ENCODE results near the gene NLGN1.
"Not testable (repeated sequence)": the region's sequence is repeated elsewhere in the genome, so short reads cannot be mapped to it uniquely, and the experiment has no call there.

Gene NLGN1

GRCh38 chr3:174219738-174220137 is 822.2 kb downstream of the NLGN1 start:
- Histone ChIP-seq H3K4me3 (replicated peaks; ENCODE audit: low read depth, low read length) (no peak overlapping the region), H3K36me3 (ENCODE audit: control insufficient read depth, insufficient read depth, low read length) (no peaks in the 10 kb centered on the region), H3K27me3 (replicated peaks; ENCODE audit: control insufficient read depth, insufficient read depth, low read length) (no peaks in the 10 kb centered on the region)
- DNase-seq (ENCODE audit: extremely low read depth, insufficient read length) = no peak
- TF ChIP-seq, protein P1, sequence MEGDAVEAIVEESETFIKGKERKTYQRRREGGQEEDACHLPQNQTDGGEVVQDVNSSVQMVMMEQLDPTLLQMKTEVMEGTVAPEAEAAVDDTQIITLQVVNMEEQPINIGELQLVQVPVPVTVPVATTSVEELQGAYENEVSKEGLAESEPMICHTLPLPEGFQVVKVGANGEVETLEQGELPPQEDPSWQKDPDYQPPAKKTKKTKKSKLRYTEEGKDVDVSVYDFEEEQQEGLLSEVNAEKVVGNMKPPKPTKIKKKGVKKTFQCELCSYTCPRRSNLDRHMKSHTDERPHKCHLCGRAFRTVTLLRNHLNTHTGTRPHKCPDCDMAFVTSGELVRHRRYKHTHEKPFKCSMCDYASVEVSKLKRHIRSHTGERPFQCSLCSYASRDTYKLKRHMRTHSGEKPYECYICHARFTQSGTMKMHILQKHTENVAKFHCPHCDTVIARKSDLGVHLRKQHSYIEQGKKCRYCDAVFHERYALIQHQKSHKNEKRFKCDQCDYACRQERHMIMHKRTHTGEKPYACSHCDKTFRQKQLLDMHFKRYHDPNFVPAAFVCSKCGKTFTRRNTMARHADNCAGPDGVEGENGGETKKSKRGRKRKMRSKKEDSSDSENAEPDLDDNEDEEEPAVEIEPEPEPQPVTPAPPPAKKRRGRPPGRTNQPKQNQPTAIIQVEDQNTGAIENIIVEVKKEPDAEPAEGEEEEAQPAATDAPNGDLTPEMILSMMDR (IDR thresholded peaks at IDR 0.05; ENCODE audit: insufficient read depth, low read length, poor library complexity, severe bottlenecking) = no peak

DNA sequence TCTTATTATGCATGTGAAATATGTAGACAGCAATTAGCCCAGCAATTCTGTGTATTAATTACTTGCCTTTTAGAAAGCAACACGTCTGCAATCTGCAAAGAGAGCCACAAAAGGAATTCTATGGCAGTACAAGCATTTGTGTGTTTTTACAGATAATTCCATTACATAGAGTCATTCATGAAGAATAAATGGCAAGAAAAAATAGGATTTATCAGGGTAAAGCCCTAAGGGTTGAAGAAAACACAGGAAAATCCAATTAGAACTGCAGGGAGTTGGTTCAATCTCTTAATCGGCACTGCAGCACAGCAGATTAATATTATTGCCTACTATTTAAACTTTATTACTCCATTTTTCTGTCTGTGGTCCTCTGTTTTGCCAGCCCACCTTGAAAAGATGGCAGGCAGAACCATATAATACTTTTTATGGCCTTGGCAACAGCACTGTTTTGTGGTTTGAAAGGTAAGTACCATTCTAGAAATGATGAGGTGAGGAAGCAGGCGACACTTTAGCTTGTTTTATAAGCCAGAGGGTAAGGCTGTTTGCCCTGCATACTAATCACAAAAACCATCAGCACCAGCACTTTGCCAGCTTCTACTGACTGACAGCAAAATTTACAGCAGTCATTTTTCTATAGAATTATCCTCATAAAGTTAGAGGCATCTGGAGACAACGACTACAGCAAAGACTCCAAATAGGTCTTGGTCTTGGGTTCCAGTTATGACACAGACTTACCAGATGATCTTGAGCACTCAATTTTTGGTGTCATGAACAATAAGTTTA is 823.4 kb downstream of the NLGN1 start:
- H3K4me3 ChIP-seq (replicated peaks; ENCODE audit: low read depth, low read length) = no peak overlapping the region
- no peaks in the 10 kb centered on the region for H3K36me3 ChIP-seq (ENCODE audit: control insufficient read depth, insufficient read depth, low read length)
- no peak for DNase-seq (ENCODE audit: extremely low read depth, insufficient read length)
- no peaks in the 10 kb centered on the region for H3K27me3 ChIP-seq (replicated peaks; ENCODE audit: control insufficient read depth, insufficient read depth, low read length)
- TF ChIP-seq, protein P1 (IDR thresholded peaks at IDR 0.05; ENCODE audit: insufficient read depth, low read length, poor library complexity, severe bottlenecking) = no peak

DNA sequence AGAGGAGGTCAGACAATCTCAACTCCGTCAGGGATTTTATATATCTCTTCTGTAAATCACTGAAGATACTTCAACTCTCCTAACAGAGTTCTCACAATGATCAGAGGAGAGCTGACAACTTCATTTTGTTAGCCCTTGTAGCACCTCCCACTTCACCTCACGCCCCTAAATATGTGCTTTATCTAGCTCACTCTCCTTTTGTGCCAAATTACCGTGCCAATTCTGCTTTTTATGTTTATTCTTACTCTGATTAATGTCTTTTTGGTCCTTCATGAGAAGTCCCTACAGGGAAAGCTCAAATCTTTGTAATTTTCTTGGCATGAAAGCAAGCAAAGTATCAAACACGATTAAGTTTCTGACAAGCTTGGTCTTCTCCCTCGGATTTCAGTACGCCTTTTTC is 825.5 kb downstream of the NLGN1 start:
- DNase-seq (ENCODE audit: extremely low read depth, insufficient read length) = no peak
- Histone ChIP-seq H3K4me3 (replicated peaks; ENCODE audit: low read depth, low read length) (no peak overlapping the region), H3K36me3 (ENCODE audit: control insufficient read depth, insufficient read depth, low read length) (no peaks in the 10 kb centered on the region), H3K27me3 (replicated peaks; ENCODE audit: control insufficient read depth, insufficient read depth, low read length) (no peaks in the 10 kb centered on the region)
- TF ChIP-seq, protein P1 (IDR thresholded peaks at IDR 0.05; ENCODE audit: insufficient read depth, low read length, poor library complexity, severe bottlenecking) = no peak

DNA sequence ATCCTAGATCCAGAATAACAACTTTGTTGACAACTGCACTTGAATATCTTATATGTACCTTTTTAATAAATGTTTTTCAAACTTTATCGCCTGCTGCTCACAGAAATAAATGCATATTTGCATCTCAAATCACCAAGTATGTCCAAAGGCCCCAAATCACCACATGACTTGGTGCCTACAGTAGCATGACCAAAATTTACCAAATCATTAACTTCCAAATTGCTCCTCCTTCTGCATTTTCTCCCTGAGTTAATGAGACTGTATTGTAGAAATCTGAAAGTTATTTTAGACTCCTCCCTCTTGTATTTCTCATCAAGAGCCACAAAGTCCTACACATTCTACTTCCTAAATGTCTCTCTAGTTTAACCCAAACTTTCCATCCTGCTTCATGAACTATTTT is 826.1 kb downstream of the NLGN1 start:
- no peak for DNase-seq (ENCODE audit: extremely low read depth, insufficient read length)

DNA sequence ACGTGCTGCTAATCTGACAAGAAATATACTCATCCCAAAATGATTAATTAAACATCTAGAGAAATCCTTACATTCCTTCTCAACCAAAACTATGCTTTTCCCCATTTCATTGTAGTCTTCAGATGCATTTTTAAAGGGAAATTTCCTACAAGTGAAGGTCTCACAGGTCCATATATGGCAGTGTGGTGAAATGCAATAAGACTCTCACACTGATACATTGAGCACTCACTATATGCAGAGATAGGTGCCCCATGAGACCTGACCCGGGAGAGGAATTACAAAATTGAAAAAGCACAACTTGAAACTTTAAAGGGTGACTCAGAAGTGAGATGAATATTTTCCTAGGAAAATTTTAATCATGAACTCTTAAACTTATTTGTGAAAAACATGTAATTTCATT is 832.4 kb downstream of the NLGN1 start:
- no peaks in the 10 kb centered on the region for H3K36me3 ChIP-seq (ENCODE audit: control insufficient read depth, insufficient read depth, low read length)
- DNase-seq (ENCODE audit: extremely low read depth, insufficient read length) = no peak
- H3K27me3 ChIP-seq (replicated peaks; ENCODE audit: control insufficient read depth, insufficient read depth, low read length) = no peaks in the 10 kb centered on the region
- no peak overlapping the region for H3K4me3 ChIP-seq (replicated peaks; ENCODE audit: low read depth, low read length)
- TF ChIP-seq, protein P1 (IDR thresholded peaks at IDR 0.05; ENCODE audit: insufficient read depth, low read length, poor library complexity, severe bottlenecking) = no peak

More for the DNA sequence above, 826.1 kb downstream of the NLGN1 start:
- H3K36me3 ChIP-seq (ENCODE audit: control insufficient read depth, insufficient read depth, low read length) = no peaks in the 10 kb centered on the region
- H3K27me3 ChIP-seq (replicated peaks; ENCODE audit: control insufficient read depth, insufficient read depth, low read length) = no peaks in the 10 kb centered on the region
- H3K4me3 ChIP-seq (replicated peaks; ENCODE audit: low read depth, low read length) = no peak overlapping the region
- TF ChIP-seq, protein P1 (IDR thresholded peaks at IDR 0.05; ENCODE audit: insufficient read depth, low read length, poor library complexity, severe bottlenecking) = no peak

GRCh38 chr3:174232028-174232657 is 834.6 kb downstream of the NLGN1 start:
- H3K36me3 ChIP-seq (ENCODE audit: control insufficient read depth, insufficient read depth, low read length); H3K27me3 ChIP-seq (replicated peaks; ENCODE audit: control insufficient read depth, insufficient read depth, low read length); DNase-seq (ENCODE audit: extremely low read depth, insufficient read length); H3K4me3 ChIP-seq (replicated peaks; ENCODE audit: low read depth, low read length): not testable (repeated sequence)

Data from GM06990 (cell line).